ENCODE results near the gene ERICH6B. TPM values are rescaled to one million over a fixed set of nuclear protein-coding genes. Genes with fewer than 3 reads are reported as not detected.

ERICH6B gene
- total and polyA plus RNA-seq, 2 of the 13 experiments (the other 11 are each of a cell fraction or from before 2014, with no cell fraction given) = not detected

DNA sequence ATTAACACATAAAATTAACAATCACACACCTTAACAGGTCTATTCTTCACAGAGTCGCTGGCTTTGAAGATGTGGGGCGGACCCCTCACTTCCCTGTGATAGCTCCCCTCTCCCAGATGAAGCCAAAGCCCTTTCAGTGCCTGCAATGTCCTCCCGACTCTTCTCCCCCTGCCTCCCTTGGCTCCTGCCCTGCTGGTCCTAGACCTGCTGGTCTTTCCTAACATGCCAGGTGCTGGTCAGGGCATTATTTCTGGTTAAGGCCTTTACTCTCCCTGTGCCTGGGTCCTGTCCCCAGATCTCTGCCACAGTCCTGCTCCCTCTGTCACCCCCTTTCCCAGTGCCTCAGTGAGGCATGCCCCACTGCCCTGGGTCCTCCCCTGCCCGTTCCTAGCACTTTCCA lies 12.2 kb downstream of the ERICH6B start:
- ChIA-PET POLR2A (no interaction called here), CTCF (ENCODE audit: low intra/inter-chr PET ratio, low total read pairs) (no interaction called here)
- WGBS (ENCODE audit: low lambda C conversion rate) = 11% methylated on average over 4 of the region's 4 CpGs
- H3K4me3 ChIP-seq (replicated peaks in 1 of 3; ENCODE audit: insufficient read depth in 1 of 3, low read depth in 2 of 3, low read length in 3 of 3) = no peak overlapping the region
- ATAC-seq (no peak), DNase-seq (ENCODE audit: low spot score) (no peak), FAIRE-seq (no peak)
- no peaks in the 10 kb centered on the region for H3K9me3 ChIP-seq (ENCODE audit: low read length)
- H3K27me3 ChIP-seq (ENCODE audit: control insufficient read depth in 1 of 2, insufficient read depth in 2 of 2, low read length in 2 of 2) = no peaks in the 10 kb centered on the region
- H3K36me3 ChIP-seq (replicated peaks in 1 of 2; ENCODE audit: control insufficient read depth in 1 of 2, insufficient read depth in 2 of 2, low read length in 2 of 2) = no peaks in the 10 kb centered on the region
- no TSS peak for BruUV-seq (replicated peaks)
- H3K4me2 ChIP-seq (ENCODE audit: low read depth, low read length) = no peak overlapping the region
- no peaks in the 10 kb centered on the region for H3K4me1 ChIP-seq (ENCODE audit: insufficient read depth, low read length)
- H3K79me2 ChIP-seq (ENCODE audit: insufficient read depth, low read length) = no peaks in the 10 kb centered on the region
- TF ChIP-seq SNAPC2 (CRISPR knock-in tag; IDR thresholded peaks at IDR 0.05) (no peak), PHF5A (CRISPR knock-in tag; IDR thresholded peaks at IDR 0.05; ENCODE audit: low read depth, unreplicated experiment) (no peak), CAMTA2 (CRISPR knock-in tag; IDR thresholded peaks at IDR 0.05; ENCODE audit: borderline replicate concordance) (no peak), ONECUT2 (CRISPR knock-in tag; IDR thresholded peaks at IDR 0.05) (no peak), ZNF572 (CRISPR knock-in tag; IDR thresholded peaks at IDR 0.05) (no peak), ISL2 (CRISPR knock-in tag; IDR thresholded peaks at IDR 0.05) (no peak), XRCC5 (optimal IDR thresholded peaks at IDR 0.05; ENCODE audit: low read length) (no peak), ZNF564 (CRISPR knock-in tag; IDR thresholded peaks at IDR 0.05) (no peak), TP53 (CRISPR knock-in tag; conservative IDR thresholded peaks at IDR 0.05) (no peak), ZNF570 (CRISPR knock-in tag; IDR thresholded peaks at IDR 0.05; ENCODE audit: borderline replicate concordance) (no peak), CEBPB (IDR thresholded peaks at IDR 0.05; ENCODE audit: borderline replicate concordance, low read depth, low read length) (no peak), ISX (CRISPR knock-in tag; conservative IDR thresholded peaks at IDR 0.05) (no peak)
- TF ChIP-seq, protein P1, sequence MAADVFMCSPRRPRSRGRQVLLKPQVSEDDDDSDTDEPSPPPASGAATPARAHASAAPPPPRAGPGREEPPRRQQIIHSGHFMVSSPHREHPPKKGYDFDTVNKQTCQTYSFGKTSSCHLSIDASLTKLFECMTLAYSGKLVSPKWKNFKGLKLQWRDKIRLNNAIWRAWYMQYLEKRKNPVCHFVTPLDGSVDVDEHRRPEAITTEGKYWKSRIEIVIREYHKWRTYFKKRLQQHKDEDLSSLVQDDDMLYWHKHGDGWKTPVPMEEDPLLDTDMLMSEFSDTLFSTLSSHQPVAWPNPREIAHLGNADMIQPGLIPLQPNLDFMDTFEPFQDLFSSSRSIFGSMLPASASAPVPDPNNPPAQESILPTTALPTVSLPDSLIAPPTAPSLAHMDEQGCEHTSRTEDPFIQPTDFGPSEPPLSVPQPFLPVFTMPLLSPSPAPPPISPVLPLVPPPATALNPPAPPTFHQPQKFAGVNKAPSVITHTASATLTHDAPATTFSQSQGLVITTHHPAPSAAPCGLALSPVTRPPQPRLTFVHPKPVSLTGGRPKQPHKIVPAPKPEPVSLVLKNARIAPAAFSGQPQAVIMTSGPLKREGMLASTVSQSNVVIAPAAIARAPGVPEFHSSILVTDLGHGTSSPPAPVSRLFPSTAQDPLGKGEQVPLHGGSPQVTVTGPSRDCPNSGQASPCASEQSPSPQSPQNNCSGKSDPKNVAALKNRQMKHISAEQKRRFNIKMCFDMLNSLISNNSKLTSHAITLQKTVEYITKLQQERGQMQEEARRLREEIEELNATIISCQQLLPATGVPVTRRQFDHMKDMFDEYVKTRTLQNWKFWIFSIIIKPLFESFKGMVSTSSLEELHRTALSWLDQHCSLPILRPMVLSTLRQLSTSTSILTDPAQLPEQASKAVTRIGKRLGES (CRISPR knock-in tag; IDR thresholded peaks at IDR 0.05; ENCODE audit: borderline replicate concordance) = no peak
- intact Hi-C loops (cut with micrococcal nuclease; ENCODE audit: unreplicated experiment) (no loop called here), in situ Hi-C loops (cut with HindIII; ENCODE audit: extremely low pct_ligation_motif_present, low pct_unique_long_range_greater_than_20kb) (no loop called here)
- no peak overlapping the region for H2AFZ ChIP-seq (ENCODE audit: low read length)
- H4K20me1 ChIP-seq (ENCODE audit: insufficient read depth, low read length) = no peaks in the 10 kb centered on the region
- no peak overlapping the region for H3K27ac ChIP-seq (ENCODE audit: extremely low read length, insufficient read depth, low read length)
- no peak overlapping the region for H3K9ac ChIP-seq (ENCODE audit: insufficient read depth, low read depth, low read length)
